ENCODE data around the gene CPEB1.
"Not testable (repeated sequence)": the region's sequence is repeated elsewhere in the genome, so short reads cannot be mapped to it uniquely, and the experiment has no call there.

CPEB1 gene

GRCh38 chr15:82530006-82530405 lies 117.2 kb downstream of the CPEB1 start:
- no peaks in the 10 kb centered on the region for H3K27me3 ChIP-seq
- H3K4me3 ChIP-seq, result no peak overlapping the region
- peaks cover 15 to 25% (median 24%) of the 10 kb centered on the region in 3 donors for H3K36me3 ChIP-seq
- peaks cover 0 to 7% (median 5%) of the 10 kb centered on the region in 4 donors for H3K4me1 ChIP-seq
- no peak for DNase-seq
- H3K9me3 ChIP-seq, result no peaks in the 10 kb centered on the region
- intact Hi-C loops (cut with DNase I; ENCODE audit: low total_unique reads), result no loop called here
- TF ChIP-seq, protein P1, sequence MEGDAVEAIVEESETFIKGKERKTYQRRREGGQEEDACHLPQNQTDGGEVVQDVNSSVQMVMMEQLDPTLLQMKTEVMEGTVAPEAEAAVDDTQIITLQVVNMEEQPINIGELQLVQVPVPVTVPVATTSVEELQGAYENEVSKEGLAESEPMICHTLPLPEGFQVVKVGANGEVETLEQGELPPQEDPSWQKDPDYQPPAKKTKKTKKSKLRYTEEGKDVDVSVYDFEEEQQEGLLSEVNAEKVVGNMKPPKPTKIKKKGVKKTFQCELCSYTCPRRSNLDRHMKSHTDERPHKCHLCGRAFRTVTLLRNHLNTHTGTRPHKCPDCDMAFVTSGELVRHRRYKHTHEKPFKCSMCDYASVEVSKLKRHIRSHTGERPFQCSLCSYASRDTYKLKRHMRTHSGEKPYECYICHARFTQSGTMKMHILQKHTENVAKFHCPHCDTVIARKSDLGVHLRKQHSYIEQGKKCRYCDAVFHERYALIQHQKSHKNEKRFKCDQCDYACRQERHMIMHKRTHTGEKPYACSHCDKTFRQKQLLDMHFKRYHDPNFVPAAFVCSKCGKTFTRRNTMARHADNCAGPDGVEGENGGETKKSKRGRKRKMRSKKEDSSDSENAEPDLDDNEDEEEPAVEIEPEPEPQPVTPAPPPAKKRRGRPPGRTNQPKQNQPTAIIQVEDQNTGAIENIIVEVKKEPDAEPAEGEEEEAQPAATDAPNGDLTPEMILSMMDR (IDR thresholded peaks at IDR 0.05), result no peak
- no peak overlapping the region for H3K27ac ChIP-seq

DNA sequence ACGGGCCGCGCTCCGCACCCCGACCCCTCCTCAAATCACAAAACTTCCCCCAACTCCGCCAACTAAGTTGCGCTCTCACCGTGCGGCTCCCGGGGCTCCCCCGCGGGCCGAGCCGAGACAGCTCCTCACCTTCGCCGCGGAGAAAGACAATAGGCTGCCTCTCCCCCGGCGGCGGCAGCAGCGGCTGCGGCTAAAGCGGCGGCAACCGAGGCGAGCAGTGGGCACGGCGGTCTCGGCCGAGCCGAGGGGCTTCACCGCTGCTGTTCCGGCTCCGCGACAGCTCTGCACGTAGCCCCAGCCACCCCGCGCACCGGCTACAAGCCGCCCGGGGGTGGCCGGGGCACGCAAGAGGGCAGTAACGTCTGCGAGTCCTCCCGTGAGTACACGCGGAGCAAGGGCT lies 133.6 kb downstream of the CPEB1 start:
- intact Hi-C loops (cut with DNase I; ENCODE audit: low total_unique reads); H3K9me3 ChIP-seq; H3K4me1 ChIP-seq; H3K36me3 ChIP-seq; DNase-seq; H3K27ac ChIP-seq; H3K27me3 ChIP-seq: not testable (repeated sequence)
- H3K4me3 ChIP-seq, result peak overlapping the region in 1 of 2 donors; percentile 36

- H3K36me3 ChIP-seq, H3K4me1 ChIP-seq: not testable (repeated sequence)
Measured at GRCh38 chr15:82507693-82508092, 139.5 kb downstream of the CPEB1 start.

DNA sequence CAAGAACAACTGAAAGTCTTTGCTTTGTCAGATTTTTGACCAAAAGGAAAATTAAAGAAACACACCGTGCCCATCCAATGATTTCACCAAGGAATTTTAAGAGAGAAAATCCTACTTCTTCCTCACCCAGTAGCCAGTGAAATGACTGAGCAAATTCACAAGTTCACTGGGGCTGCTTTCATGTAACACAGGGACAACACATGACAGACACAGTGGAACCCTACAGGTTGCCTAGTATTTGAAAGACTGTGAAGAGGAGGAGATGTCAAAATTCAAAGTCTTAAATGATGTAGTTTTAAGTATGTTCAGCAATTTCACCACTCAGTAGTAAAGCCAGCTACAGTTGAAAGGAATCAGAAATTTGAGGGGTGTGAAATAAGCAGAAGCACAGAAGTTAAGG lies 140.1 kb downstream of the CPEB1 start:
- DNase-seq; intact Hi-C loops (cut with DNase I; ENCODE audit: low total_unique reads): not testable (repeated sequence)

More at GRCh38 chr15:82507693-82508092, 139.5 kb downstream of the CPEB1 start:
- H3K4me3 ChIP-seq; H3K27me3 ChIP-seq; intact Hi-C loops (cut with DNase I; ENCODE audit: low total_unique reads); DNase-seq; H3K9me3 ChIP-seq; H3K27ac ChIP-seq: not testable (repeated sequence)

DNA sequence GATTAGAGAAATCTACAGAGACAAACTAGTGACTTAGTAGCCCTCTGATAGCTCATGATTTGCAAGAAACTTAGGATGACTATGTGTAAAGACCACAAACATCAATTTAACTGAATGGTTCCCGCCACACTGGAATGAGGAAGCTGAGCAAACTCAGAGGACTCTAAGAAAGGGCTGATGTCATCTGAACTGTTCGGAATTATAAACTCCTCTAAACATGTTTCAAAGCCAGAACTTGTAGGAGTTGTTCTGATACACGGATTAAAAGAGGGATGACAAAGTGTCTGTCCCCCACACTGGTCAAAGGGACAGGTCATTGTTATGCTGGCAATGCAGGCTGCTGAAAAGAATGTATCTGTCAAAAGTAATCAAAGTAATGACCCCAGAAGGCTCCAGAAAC lies 141.3 kb downstream of the CPEB1 start:
- DNase-seq; H3K9me3 ChIP-seq; H3K27me3 ChIP-seq; H3K4me3 ChIP-seq; H3K4me1 ChIP-seq; H3K36me3 ChIP-seq; H3K27ac ChIP-seq; intact Hi-C loops (cut with DNase I; ENCODE audit: low total_unique reads): not testable (repeated sequence)

More for the DNA sequence above, 140.1 kb downstream of the CPEB1 start:
- H3K27me3 ChIP-seq, H3K4me1 ChIP-seq, H3K27ac ChIP-seq, H3K9me3 ChIP-seq, H3K36me3 ChIP-seq, H3K4me3 ChIP-seq: not testable (repeated sequence)

DNA sequence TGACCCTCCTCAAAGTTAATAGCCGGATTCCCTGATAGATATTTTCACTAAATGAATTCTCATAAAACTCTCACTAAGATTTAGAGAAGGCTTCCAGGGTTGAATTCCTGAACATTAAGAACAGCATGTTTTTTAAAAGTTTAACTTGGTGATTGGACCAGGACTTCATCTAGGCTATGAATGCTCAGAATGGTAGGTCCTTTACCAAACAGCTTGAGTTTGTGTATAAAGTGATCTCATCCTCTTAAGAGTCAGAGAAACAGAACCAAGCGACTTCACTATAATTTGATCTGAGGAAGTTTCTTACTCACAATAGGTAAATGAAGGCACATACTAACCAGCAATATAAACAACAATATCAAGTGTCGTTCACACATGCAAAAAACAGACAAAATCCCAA lies 143.1 kb downstream of the CPEB1 start:
- intact Hi-C loops (cut with DNase I; ENCODE audit: low total_unique reads); DNase-seq; H3K9me3 ChIP-seq; H3K27ac ChIP-seq; H3K4me3 ChIP-seq; H3K27me3 ChIP-seq; H3K36me3 ChIP-seq; H3K4me1 ChIP-seq: not testable (repeated sequence)

DNA sequence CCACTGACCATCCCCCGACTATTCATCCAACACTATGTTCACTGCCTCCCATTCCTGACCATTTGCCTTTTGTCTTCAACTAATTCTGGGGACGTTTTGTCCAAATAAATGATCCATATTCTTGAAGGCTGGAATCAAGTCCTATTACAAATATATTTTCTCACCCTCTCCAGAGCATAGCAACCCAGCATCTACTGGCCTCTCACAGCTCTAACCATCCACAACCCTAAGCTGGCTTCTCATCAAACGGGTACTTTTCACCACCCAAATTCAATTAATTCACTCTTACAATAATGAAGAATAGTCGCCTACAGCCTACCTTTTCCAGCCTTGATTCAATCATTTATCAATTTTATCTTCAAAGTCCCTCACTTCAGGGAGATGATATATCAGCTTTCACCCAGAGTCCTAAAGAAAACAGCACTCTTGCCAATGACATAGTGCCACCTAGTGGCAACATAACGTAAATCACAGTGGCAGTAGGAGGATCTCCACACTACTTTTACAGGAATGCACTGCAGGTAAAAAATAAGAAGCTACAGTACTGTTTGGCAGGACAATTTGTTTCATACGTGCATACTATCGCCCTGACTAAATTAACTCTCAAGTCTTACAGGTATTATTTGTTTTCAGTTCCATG lies 144.3 kb downstream of the CPEB1 start:
- DNase-seq; H3K9me3 ChIP-seq; H3K27ac ChIP-seq; H3K4me3 ChIP-seq; intact Hi-C loops (cut with DNase I; ENCODE audit: low total_unique reads); H3K4me1 ChIP-seq; H3K36me3 ChIP-seq; H3K27me3 ChIP-seq: not testable (repeated sequence)

- H3K36me3 ChIP-seq; H3K9me3 ChIP-seq; H3K4me3 ChIP-seq; H3K4me1 ChIP-seq; intact Hi-C loops (cut with DNase I; ENCODE audit: low total_unique reads); H3K27me3 ChIP-seq; DNase-seq; H3K27ac ChIP-seq: not testable (repeated sequence)
Measured at GRCh38 chr15:82500772-82501171, 146.4 kb downstream of the CPEB1 start.

DNA sequence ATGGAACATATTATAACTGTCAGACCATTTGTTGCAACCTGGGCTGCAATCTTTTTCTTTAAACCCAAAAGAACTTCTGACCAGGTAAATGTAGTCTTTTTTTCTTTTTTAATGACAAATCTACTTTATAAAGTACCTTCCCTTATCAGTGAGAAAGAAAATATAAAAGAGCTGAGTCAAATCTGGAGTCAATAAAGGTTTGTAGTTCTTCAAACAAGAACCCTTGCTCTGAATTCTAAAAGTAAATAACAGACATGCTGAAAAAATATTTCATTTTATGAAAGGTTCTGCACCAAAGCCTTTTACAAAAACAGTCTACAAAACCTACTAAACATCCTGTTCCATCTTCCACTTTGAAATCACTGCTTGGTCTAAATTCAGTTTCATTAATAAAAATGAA lies 149.2 kb downstream of the CPEB1 start:
- H3K27ac ChIP-seq; H3K4me1 ChIP-seq; H3K9me3 ChIP-seq; H3K4me3 ChIP-seq; DNase-seq; H3K27me3 ChIP-seq; H3K36me3 ChIP-seq; intact Hi-C loops (cut with DNase I; ENCODE audit: low total_unique reads): not testable (repeated sequence)
